ENCODE data around the gene CRYBA4. TPM values are rescaled to one million over a fixed set of nuclear protein-coding genes. Genes with fewer than 3 reads are reported as not detected.

CRYBA4 gene
- total and polyA plus RNA-seq, 9 donors, result 0.59 TPM; not detected in 8

DNA sequence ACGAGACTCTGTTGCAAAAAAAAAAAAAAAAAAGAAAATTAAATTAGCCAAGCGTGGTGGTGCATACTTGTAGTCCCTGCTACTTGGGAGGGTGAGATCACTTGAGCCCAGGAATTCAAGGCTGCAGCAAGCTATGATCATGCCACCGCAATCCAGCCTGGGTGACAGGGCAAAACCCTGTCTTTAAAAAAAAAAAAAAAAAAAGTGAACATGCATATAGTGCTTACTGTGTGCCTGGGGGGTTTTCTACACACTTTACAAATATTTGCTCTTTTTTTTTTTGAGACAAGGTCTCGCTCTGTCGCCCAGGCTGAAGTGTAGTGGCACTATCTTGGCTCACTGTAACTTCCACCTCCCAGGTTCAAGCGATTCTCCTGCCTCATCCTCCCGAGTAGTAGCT, 44.7 kb upstream of the CRYBA4 start:
- DNase-seq, result no peak
- Histone ChIP-seq H3K27me3 (no peaks in the 10 kb centered on the region), H3K27ac (no peak overlapping the region), H3K4me1 (ENCODE audit: insufficient read depth) (no peaks in the 10 kb centered on the region), H3K4me3 (no peak overlapping the region), H3K9me3 (no peaks in the 10 kb centered on the region), H3K36me3 (no peaks in the 10 kb centered on the region)
- 92 to 98% (median 96%) methylated on average over 7 of the region's 7 CpGs for WGBS, 3 donors
- no peak for TF ChIP-seq POLR2A (IDR thresholded peaks at IDR 0.05)
- TF ChIP-seq EP300 (IDR thresholded peaks at IDR 0.05), result no peak
- TF ChIP-seq CTCF (IDR thresholded peaks at IDR 0.05), result no peak
- intact Hi-C loops (cut with DNase I), result no loop called here

- no peaks in the 10 kb centered on the region for H3K27me3 ChIP-seq
- H3K4me3 ChIP-seq, result no peak overlapping the region
- no peak for DNase-seq
- 67 to 72% (median 72%) methylated on average over 10 of the region's 10 CpGs for WGBS, 3 donors
- TF ChIP-seq CTCF (IDR thresholded peaks at IDR 0.05), result no peak
- no peak for TF ChIP-seq POLR2A (IDR thresholded peaks at IDR 0.05)
- TF ChIP-seq EP300 (IDR thresholded peaks at IDR 0.05), result no peak
- no peaks in the 10 kb centered on the region for H3K9me3 ChIP-seq
- H3K4me1 ChIP-seq (ENCODE audit: insufficient read depth), result no peaks in the 10 kb centered on the region
- no peaks in the 10 kb centered on the region for H3K36me3 ChIP-seq
- H3K27ac ChIP-seq, result no peak overlapping the region
- intact Hi-C loops (cut with DNase I), result no loop called here
These were observed 42.4 kb upstream of the CRYBA4 start for GRCh38 chr22:26579331-26579886.

GRCh38 chr22:26580240-26580962, 41.4 kb upstream of the CRYBA4 start:
- Histone ChIP-seq H3K36me3 (no peaks in the 10 kb centered on the region), H3K4me1 (ENCODE audit: insufficient read depth) (no peaks in the 10 kb centered on the region), H3K27ac (no peak overlapping the region), H3K27me3 (no peaks in the 10 kb centered on the region), H3K4me3 (no peak overlapping the region), H3K9me3 (no peaks in the 10 kb centered on the region)
- TF ChIP-seq POLR2A (IDR thresholded peaks at IDR 0.05) (no peak), EP300 (IDR thresholded peaks at IDR 0.05) (no peak), CTCF (IDR thresholded peaks at IDR 0.05) (no peak)
- intact Hi-C loops (cut with DNase I), result loop anchor here in 1 of 4 donors (10.0 kb wide), 1 partner anchor 96 kb away; the partner anchor contains the start of genes HPS4 and SRRD
- no peak for DNase-seq
- WGBS, 3 donors, result 78 to 81% (median 79%) methylated on average over 13 of the region's 13 CpGs

- Histone ChIP-seq H3K27ac (no peak overlapping the region), H3K4me1 (ENCODE audit: insufficient read depth) (no peaks in the 10 kb centered on the region), H3K9me3 (no peaks in the 10 kb centered on the region), H3K4me3 (no peak overlapping the region), H3K36me3 (no peaks in the 10 kb centered on the region), H3K27me3 (no peaks in the 10 kb centered on the region)
- intact Hi-C loops (cut with DNase I), result loop anchor here in 1 of 4 donors (10.0 kb wide), 1 partner anchor 96 kb away; the partner anchor contains the start of genes HPS4 and SRRD
- WGBS, 3 donors, result 0 to 57% (median 50%) methylated on average over 1 of the region's 1 CpG
- no peak for DNase-seq
- TF ChIP-seq EP300 (IDR thresholded peaks at IDR 0.05) (no peak), CTCF (IDR thresholded peaks at IDR 0.05) (no peak), POLR2A (IDR thresholded peaks at IDR 0.05) (no peak)
These were observed 40.7 kb upstream of the CRYBA4 start for GRCh38 chr22:26581026-26581425.
